RWPE1 (cell line): Measurements from ENCODE around the gene CELF4.
A peak's percentile ranks its signal among the peaks of the same experiment; 100 is the strongest.

ENCODE experiments used
- CTCF ChIA-PET: fragments of 350-600 bp; sonication (Branson Sonifier 250); formaldehyde crosslinking; extraction: SDS; loops from one replicate; lab custom pipeline; 2021; lab: Yijun Ruan, JAX
- POLR2A ChIA-PET: fragments of 400-600 bp; formaldehyde crosslinking; extraction: SDS; loops from one replicate; lab custom pipeline; 2020; ENCODE audit warnings: antibody characterized with exemption; ENCODE audit not compliant: low non-redundant PET; lab: Yijun Ruan, JAX
- DNase-seq: peaks from one replicate; pipeline ENCODE4 v3.0.0; 2012; ENCODE audit warnings: low spot score
- H3K27ac ChIP-seq: fragments of 450-650 bp; 2 replicates; pipeline ENCODE4 v1.5.1; 2017
- CTCF ChIP-seq: fragments of 450-650 bp; conservative IDR thresholded peaks from 2 replicates; pipeline ENCODE4 v1.5.1; 2017; ENCODE audit warnings: low read depth, mild to moderate bottlenecking

Gene CELF4

DNA sequence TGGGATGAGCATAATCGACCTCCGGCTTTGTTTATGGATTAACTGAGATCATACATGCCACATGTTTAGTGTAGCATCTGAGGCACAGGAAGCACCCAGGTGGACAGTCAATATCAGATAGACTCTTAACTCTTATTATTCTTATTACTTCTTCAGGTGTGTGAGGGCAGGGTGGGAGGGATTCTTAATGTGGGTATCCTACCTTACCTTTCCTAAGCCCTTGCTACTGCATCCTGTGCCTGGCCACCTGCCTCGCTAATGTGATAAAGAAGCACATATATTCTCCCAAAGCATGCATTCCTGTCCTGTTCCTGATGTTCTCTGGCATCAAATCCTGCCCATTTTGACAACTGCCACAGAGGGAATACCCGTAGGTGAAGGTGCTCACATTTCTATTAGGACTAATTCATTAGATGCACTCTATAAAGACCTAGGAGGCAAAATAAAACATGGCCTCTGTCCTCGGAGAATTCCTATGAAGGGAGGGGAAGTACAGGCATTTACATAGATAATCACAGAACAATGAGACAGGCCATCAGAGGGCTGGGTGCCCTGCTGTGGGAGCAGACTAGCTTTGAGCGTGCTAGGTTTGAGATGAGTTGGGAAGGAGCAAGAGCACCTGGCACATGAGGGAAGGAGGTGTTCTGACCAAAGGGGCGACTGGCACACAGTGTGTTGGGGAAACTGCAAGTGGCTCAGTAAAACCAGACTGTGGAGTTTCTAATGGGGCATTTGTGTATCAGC, 19.5 kb upstream of the CELF4 start:
- no peak overlapping the region for H3K27ac ChIP-seq
- POLR2A ChIA-PET = no interaction called here
- no peak for TF ChIP-seq CTCF
- no peak for DNase-seq
- CTCF ChIA-PET = interaction anchor here (0.5 kb wide), 1 partner anchor 49 kb away, joined by 4 read pairs; no protein-coding TSS in a partner anchor

DNA sequence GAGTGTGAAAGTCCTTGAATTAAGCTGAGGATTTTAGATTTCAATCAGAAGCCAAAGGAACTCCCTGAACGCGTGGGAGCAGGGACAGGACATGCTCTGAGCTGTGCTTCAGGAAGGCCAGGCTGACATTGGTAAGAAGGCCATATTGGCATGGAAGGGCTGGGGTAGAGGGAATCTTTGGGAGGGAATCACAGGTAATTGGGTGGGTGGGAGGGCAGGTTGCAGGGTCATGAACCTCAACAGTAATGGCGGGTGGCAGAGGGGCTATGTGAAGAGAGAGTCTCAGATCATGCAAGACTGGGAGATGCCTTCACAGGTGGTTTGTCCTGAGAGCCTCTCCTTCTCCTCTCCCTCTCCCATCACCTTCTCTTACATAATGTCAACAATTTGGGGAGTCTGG, 18.6 kb upstream of the CELF4 start:
- DNase-seq = no peak
- H3K27ac ChIP-seq = no peak overlapping the region
- ChIA-PET CTCF (no interaction called here), POLR2A (no interaction called here)
- no peak for TF ChIP-seq CTCF

- ChIA-PET POLR2A (no interaction called here), CTCF (no interaction called here)
- TF ChIP-seq CTCF = no peak
- no peak for DNase-seq
- no peak overlapping the region for H3K27ac ChIP-seq
Measured at GRCh38 chr18:37582261-37582660, 16.7 kb upstream of the CELF4 start.

DNA sequence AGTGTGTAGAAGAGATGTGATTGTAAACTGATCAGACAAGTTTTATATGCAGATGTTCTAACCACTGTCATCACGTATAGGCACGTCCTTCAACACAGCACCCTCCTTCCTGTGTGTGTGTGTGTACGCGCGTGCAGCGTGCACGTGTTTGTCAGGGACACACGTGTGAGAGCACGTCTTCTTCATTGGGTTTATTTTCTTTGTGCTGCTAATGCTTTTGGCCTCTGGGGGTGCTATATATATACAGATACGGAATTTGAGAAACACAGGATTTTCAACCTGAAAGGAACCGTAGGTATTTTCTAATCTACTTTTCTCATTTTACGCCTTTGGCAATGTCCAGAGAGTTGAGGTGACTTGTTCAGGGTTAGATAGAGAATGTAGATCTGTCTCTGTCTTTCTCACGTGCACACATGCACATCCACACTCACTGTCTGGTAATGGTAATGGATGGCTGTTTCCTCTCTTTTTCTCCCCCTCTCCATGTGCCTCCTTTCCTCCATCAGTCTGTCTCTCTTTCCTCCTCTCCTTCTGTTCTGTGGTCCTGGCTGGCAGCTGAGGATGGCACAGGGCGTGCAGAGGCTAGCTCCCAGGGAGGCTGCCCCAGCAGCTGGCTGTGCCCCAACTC, 13.4 kb upstream of the CELF4 start:
- no peak overlapping the region for H3K27ac ChIP-seq
- DNase-seq = no peak
- peak; percentile 65 for TF ChIP-seq CTCF
- CTCF ChIA-PET = interaction anchor here (0.5 to 0.7 kb wide), 2 partner anchors 48 to 186 kb away, joined by 4 read pairs; no protein-coding TSS in a partner anchor
- POLR2A ChIA-PET = no interaction called here

GRCh38 chr18:37578182-37578678, 12.6 kb upstream of the CELF4 start:
- H3K27ac ChIP-seq = peak overlapping the region; percentile 82
- ChIA-PET CTCF (interaction anchor here (0.6 to 1.1 kb wide), 2 partner anchors 40 to 256 kb away, joined by 3 read pairs; no protein-coding TSS in a partner anchor), POLR2A (no interaction called here)
- no peak for DNase-seq
- no peak for TF ChIP-seq CTCF

DNA sequence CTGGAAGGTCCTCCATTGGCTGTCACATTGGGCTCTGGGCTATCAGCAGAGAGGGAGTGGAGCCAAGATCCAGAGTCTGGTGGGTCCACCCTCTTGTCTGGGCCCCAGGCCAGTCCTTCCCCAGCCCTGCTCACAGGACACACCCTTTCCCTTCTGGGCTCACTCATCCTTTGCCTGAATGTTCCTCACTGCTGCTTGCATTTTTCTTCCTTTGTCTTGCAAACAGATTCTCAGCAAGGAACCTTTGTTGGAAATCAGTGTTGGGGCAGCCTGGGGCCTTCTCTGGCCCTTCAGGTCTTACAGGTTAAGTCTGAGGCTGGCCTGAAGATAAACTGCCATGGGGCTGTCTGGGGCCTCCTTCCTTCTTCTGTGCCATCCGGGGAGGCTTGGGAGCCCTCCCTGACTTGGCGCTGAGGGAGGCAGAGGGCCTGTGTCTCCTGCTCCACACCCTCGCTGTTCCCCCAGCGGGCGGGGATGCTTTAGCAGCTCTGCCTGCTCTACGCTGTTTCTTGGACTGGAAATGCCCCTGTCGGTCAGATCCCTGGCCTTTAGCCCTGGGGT, 11.5 kb upstream of the CELF4 start:
- no peak for TF ChIP-seq CTCF
- no peak for DNase-seq
- peak overlapping the region; percentile 82 for H3K27ac ChIP-seq
- CTCF ChIA-PET = no interaction called here
- POLR2A ChIA-PET = no interaction called here
